Hematopoietic multipotent progenitor cell treated with erythropoietin and hydrocortisone succinate and interleukin-3 and kit ligand, for 8 days (in vitro differentiated cells): ENCODE results near the gene HOXA3.

Source experiments
- DNase-seq: peaks from one replicate; pipeline ENCODE4 v3.0.0-alpha.2; 2015

The HOXA3 gene

DNA sequence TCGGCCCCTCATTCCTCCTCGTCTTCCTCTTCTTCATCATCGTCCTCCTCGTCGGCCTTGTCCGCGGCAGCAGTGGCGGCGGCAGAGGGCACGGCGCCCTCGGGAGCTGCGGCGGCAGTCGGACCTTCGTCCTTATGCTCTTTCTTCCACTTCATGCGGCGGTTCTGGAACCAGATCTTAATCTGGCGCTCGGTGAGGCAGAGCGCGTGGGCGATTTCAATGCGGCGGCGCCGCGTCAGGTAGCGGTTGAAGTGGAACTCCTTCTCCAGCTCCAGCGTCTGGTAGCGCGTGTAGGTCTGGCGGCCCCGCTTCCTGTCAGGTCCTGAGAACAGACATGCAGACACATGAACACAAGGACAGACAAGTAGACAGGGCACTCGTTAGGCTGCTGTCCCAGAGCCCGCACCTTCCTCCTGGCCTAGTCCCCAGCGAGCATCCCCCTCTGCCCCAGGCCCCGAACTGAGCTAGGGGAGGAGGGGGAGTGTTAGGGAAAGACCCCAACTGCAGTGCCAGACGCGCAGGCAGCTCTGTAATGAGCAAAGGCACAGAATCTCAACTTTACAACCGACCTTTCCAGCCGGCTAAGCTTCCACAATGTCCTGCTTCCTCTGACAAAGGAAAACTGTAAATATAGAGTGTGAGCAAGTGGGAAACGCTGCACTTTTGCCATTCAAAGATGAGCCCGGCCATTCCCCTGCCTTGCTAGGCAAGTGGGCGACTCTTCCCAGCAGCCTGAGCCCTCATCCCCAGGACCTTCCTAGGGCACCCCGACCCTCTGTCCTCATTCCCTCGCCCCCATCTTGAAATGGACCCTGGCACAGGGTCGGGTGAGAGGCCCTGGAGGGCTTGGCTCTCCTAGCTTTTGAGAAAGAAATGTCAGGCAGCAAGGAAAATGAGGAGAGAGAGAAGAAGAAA, 2.8 kb upstream of the HOXA3 start:
- DNase-seq = no peak

DNA sequence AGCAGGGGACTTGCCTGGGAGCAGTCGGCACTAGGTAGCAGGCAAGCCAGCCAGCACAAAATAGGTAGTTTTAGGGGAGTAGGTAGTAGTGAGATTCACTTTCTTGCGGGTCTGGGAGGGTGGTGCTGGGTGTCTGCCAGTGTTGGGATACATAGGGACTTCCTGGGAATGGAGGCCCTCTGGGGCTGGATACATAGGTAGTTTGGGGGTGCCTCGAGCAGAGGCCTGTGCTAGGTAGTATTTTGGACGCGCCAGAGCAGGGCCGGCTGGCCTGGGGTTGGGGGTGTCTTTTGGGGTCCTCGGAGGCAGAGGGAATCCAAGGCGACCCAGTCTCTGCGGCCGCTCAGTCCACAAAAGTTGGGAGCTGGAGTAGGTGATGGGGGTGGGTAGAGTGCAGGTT, 2.0 kb upstream of the HOXA3 start:
- no peak for DNase-seq

- DNase-seq = no peak
Observed at GRCh38 chr7:27153526-27153925, 1.1 kb upstream of the HOXA3 start.

DNA sequence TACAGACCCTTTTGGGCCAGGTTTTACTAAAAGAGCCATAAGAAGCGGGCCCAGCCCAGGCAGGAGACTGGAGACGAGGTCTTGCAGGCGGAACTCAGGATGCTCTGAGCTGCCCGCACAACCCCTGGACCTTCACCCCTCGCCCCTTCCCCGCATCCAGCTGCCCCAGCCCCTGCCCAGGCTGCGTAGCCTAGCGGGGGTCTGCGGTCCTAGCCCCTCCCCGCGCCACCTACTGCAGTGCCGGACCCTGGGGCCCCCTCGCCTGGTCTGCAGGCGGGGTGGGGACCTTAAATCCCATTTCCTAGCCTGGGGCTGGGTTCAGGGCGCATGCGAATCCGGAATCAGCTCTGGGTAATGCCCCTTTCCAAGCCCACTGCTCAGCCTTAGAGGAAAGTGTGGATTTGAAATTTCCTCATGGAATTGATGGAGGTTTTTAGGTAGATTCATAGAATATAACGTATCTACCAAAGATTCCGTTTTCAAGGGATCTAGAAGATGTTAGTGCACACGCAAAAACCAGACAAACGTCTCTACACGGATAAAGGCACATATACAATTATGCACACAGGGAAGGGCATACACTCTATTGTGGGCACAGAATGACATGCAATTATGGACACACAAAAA, 546 bp upstream of the HOXA3 start:
- DNase-seq = no peak

DNA sequence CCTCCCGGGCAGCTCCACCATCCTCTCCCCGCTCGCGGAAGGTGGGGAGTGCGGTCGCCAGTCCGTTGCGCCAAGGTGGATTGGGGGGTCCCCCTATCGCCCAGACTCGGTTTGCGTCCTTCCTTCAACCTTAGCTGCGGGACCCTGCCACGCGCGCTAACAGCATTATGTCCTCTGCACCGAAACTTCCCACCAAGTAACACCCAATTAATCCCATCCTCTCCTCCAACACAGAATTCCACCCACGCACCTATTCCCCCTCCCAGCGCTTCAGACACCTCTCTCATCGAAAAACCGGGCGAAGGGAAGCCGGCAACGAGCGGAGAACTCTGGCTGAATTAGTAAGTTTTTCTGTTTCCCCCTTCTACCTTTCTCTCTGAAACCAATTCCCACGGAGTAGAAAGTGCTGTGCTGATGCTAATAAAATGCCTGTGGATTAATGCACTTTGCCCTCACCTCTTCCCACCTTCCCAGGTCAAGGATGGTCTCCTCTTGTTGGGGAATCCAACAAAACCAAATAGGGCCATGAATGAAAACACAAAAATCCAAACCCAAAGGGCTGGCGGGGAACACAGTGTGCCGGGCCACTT, 947 bp downstream of the HOXA3 start:
- no peak for DNase-seq

- peak; percentile 74 for DNase-seq
Observed at GRCh38 chr7:27150568-27151340, 1.6 kb downstream of the HOXA3 start.

GRCh38 chr7:27149842-27150567, 2.4 kb downstream of the HOXA3 start:
- no peak for DNase-seq

GRCh38 chr7:27148756-27149641, 3.4 kb downstream of the HOXA3 start:
- no peak for DNase-seq

DNA sequence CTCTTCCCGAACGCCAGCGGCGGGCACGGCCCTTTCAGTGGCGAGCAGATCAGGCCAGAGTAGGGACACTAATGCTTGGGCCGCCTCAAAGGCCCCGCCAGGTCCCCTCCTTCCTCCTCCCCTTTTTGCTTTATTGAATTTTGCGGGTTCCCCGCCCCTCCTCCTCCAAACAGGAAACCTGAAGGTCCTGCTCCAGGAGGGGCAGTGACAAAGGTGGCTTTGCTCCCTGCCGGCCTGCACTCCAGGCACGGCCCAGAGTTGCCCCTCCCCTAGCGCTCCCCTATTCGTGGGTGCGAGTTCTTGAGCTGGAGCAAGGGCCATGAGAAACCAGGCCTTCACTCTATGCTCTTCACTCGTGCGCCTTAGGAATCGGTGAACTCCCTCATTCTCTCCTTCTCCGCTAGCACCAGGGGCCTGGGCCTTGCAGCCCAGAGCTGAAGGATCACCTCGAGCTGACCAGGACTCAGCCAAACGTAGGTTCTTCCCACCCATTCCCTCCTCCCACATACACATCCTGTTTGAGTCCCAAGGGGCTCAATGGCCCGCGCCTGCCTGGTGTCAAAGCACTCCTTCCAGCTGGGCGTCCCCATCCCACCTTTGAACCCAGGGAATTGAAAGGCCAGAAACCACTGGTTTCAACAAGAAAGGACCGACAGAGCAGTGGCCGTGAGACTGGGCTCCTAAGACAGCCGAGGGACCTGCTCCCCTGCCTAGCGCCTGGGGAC, 4.2 kb downstream of the HOXA3 start:
- DNase-seq = no peak

GRCh38 chr7:27147199-27148030, 5.0 kb downstream of the HOXA3 start, which contains the start of gene HOXA6:
HOXA6 (minus strand) TSS chr7:27147774; CDS start chr7:27147749, 25 bp downstream.
- no peak for DNase-seq

- DNase-seq = no peak
Observed at GRCh38 chr7:27146491-27147198, 5.7 kb downstream of the HOXA3 start.

DNA sequence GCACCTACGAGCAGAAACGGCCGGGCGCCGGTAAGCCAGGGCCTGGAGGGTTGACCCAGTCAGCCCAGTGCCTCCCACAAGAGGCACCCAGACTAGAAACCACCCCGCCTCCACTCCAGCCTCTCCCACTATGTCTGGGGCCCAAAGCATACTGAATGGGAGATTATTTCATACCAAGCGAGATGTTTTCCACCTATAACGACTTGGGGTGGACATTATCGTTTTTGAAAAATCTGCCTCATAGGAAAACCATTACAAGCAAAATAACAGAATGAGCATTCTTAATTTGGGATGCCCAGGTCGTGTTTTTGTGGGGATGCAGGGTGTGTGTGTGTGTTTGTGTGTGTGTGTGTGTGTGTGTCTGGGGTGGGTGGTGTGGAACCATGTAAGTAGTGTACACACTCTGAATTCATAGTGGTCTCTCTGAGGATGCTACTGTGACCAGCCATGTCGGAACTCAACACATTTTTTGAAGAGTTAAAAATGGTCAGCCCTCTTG, 6.4 kb downstream of the HOXA3 start:
- no peak for DNase-seq

- DNase-seq = no peak
Observed at GRCh38 chr7:27145165-27145913, 7.0 kb downstream of the HOXA3 start.

- no peak for DNase-seq
Observed at GRCh38 chr7:27144781-27145164, 7.6 kb downstream of the HOXA3 start.

DNA sequence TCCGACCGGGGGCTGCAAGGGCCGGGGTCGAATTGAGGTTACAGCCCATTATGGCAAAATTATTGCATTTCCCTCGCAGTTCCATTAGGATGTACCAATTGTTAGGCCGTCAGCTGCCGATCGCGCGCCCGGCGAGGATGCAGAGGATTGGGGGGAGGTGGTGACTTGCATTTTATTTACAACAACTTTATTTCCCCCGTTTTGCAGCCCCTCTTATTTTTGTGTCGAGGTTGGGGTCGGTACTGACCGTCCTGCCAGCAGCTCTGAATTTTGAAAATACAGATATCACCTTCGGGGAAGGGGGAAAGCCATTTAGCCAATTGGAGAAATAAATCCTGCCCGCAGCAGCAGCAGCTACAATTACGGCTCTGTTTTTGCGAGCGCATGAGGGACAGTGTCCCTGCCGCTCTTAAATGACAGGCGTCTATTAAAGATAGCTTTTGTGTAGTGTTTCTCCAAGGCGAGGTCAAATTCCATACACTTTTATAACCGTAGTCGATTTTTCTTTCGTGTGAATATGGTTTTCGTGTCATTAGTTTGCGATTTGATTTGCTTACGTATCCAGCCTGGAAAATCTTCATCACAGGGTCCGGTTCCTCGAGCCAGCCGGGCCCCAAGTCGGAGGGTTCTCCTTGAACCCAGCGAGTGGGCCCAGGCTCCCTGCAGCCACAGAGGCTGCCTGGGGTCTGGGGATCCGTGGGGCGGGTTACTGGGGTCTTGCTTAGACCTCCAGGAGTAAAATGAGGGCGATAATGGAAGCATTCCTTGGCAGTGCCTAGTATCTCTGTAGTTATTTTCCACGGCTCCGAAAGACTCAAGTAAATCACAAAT, 8.2 kb downstream of the HOXA3 start:
- no peak for DNase-seq

DNA sequence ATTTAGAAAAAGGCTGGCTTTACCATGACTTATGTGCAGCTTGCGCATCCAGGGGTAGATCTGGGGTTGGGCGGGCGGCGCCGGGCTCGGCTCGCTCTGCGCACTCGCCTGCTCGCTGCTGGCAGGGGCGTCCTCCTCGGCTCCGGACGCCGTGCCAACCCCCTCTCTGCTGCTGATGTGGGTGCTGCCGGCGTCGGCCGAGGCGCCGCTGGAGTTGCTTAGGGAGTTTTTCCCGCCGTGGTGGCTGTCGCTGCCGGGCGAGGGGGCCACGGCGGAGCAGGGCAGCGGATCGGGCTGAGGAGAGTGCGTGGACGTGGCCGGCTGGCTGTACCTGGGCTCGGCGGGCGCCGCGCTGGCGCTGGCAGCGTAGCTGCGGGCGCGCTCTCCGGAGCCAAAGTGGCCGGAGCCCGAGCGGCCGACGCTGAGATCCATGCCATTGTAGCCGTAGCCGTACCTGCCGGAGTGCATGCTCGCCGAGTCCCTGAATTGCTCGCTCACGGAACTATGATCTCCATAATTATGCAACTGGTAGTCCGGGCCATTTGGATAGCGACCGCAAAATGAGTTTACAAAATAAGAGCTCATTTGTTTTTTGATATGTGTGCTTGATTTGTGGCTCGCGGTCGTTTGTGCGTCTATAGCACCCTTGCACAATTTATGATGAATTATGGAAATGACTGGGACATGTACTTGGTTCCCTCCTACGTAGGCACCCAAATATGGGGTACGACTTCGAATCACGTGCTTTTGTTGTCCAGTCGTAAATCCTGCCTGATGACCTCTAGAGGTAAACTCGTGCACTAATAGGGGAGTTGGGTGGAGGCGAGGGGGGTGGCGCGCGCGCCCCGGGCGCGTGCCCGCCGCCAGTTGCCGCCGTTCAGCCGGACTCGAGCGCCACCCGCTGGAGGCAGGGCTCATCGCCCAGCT, 9.1 kb downstream of the HOXA3 start, which contains the start of gene HOXA5:
TSS of gene HOXA5 (minus strand) at position 659 of the 927 bp plus-strand sequence. CDS start at position 585, 74 bp downstream.
- DNase-seq = peak; percentile 66
